Neural progenitor cell (in vitro differentiated cells): Measurements from ENCODE around the gene TMEM94. TPM values are rescaled to one million over a fixed set of nuclear protein-coding genes. Genes with fewer than 3 reads are reported as not detected.

Experiments used
- DNase-seq: peaks from one replicate; pipeline ENCODE4 v3.0.0-alpha.2; 2016; ENCODE audit warnings: low spot score
- H2AFZ ChIP-seq: fragments of 200-600 bp; sonication (generic); replicated peaks from 2 replicates; pipeline ENCODE4 v1.6.1; 2016; ENCODE audit warnings: antibody characterized with exemption
- H3F3A ChIP-seq: fragments of 200-600 bp; sonication (generic); 2 replicates; pipeline ENCODE4 v1.6.1; 2016; ENCODE audit warnings: antibody characterized with exemption, low read depth
- H3K27ac ChIP-seq: fragments of 200-600 bp; sonication (generic); 2 replicates; pipeline ENCODE4 v1.5.1; 2016; ENCODE audit warnings: mild to moderate bottlenecking
- H3K27me3 ChIP-seq: fragments of 200-600 bp; sonication (generic); 2 replicates; pipeline ENCODE4 v1.6.1; 2016; ENCODE audit warnings: mild to moderate bottlenecking, moderate library complexity
- H3K36me3 ChIP-seq: fragments of 200-600 bp; sonication (generic); 2 replicates; pipeline ENCODE4 v1.5.1; 2016
- H3K4me1 ChIP-seq: fragments of 200-600 bp; sonication (generic); 2 replicates; pipeline ENCODE4 v1.6.1; 2016; ENCODE audit warnings: mixed run types
- H3K4me2 ChIP-seq: fragments of 200-600 bp; sonication (generic); 2 replicates; pipeline ENCODE4 v1.6.1; 2016
- H3K4me3 ChIP-seq: fragments of 200-600 bp; sonication (generic); 2 replicates; pipeline ENCODE4 v1.5.1; 2016
- H3K79me2 ChIP-seq: fragments of 200-600 bp; sonication (generic); 2 replicates; pipeline ENCODE4 v1.6.1; 2016; ENCODE audit warnings: low read depth
- H3K9ac ChIP-seq: fragments of 200-600 bp; sonication (generic); 2 replicates; pipeline ENCODE4 v1.6.1; 2016
- H3K9me3 ChIP-seq: fragments of 200-600 bp; sonication (generic); 2 replicates; pipeline ENCODE4 v1.5.1; 2016; ENCODE audit warnings: low read depth
- H4K20me1 ChIP-seq: fragments of 200-600 bp; sonication (generic); 2 replicates; pipeline ENCODE4 v1.6.1; 2016; ENCODE audit warnings: low read depth
- H3K27ac Mint-ChIP-seq: 3 replicates; pipeline ENCODE4 v1.8.0; 2021; ENCODE audit warnings: mixed read lengths
- H3K27me3 Mint-ChIP-seq: 2 replicates; pipeline ENCODE4 v1.8.0; 2022; ENCODE audit warnings: low read depth, mild to moderate bottlenecking, inconsistent platforms, moderate library complexity, mixed read lengths; ENCODE audit not compliant: insufficient read depth
- H3K36me3 Mint-ChIP-seq: 3 replicates; pipeline ENCODE4 v1.8.0; 2021; ENCODE audit warnings: mixed read lengths
- H3K4me1 Mint-ChIP-seq: 3 replicates; pipeline ENCODE4 v1.8.0; 2021; ENCODE audit warnings: mixed read lengths
- H3K4me3 Mint-ChIP-seq: 3 replicates; pipeline ENCODE4 v1.8.0; 2021; ENCODE audit warnings: mild to moderate bottlenecking, moderate library complexity, mixed read lengths
- H3K9me3 Mint-ChIP-seq: 3 replicates; pipeline ENCODE4 v1.8.0; 2020; ENCODE audit warnings: mixed read lengths
- CTCF ChIP-seq: fragments of 200-600 bp; sonication (generic); IDR thresholded peaks from 2 replicates; pipeline ENCODE4 v1.5.1; 2017; ENCODE audit warnings: antibody characterized with exemption, mild to moderate bottlenecking
- EZH2 ChIP-seq: fragments of 200-600 bp; sonication (generic); IDR thresholded peaks from 2 replicates; pipeline ENCODE4 v1.6.1; 2017; ENCODE audit warnings: antibody characterized with exemption, mild to moderate bottlenecking, moderate library complexity
- EZH2phosphoT487 ChIP-seq: fragments of 200-600 bp; sonication (generic); IDR thresholded peaks from 2 replicates; pipeline ENCODE4 v1.6.1; 2017; ENCODE audit warnings: antibody characterized with exemption
- total RNA-seq: library from RNA; depleted of rRNA; stranded (reverse); fragments of >200 nt; gene quantifications from 2 replicates; pipeline ENCODE4 v1.2.3, GENCODE V29; 2015; ENCODE audit warnings: low replicate concordance

The TMEM94 gene
- total RNA-seq, 1 donor from 2014 or later, result 23.6 TPM

GRCh38 chr17:75487351-75488070 lies 31.1 kb downstream of the TMEM94 start:
- H3K79me2 ChIP-seq, result peaks cover 17% of the 10 kb centered on the region
- H3K27ac Mint-ChIP-seq, result peak overlapping the region; percentile 38
- no peaks in the 10 kb centered on the region for H3F3A ChIP-seq
- no peaks in the 10 kb centered on the region for H3K27me3 ChIP-seq
- H3K9ac ChIP-seq, result no peak overlapping the region
- no peak for DNase-seq
- H3K4me3 Mint-ChIP-seq, result no peak overlapping the region
- peaks cover 8% of the 10 kb centered on the region for H3K36me3 Mint-ChIP-seq
- peaks cover 12% of the 10 kb centered on the region for H3K4me1 Mint-ChIP-seq
- H3K27me3 Mint-ChIP-seq, result peaks cover 12% of the 10 kb centered on the region
- H2AFZ ChIP-seq, result no peak overlapping the region
- no peaks in the 10 kb centered on the region for H3K9me3 Mint-ChIP-seq
- no peak overlapping the region for H3K4me2 ChIP-seq
- H3K36me3 ChIP-seq, result no peaks in the 10 kb centered on the region
- H3K9me3 ChIP-seq, result no peaks in the 10 kb centered on the region
- no peak overlapping the region for H3K27ac ChIP-seq
- H3K4me3 ChIP-seq, result no peak overlapping the region
- H4K20me1 ChIP-seq, result peaks cover 12% of the 10 kb centered on the region
- H3K4me1 ChIP-seq, result no peaks in the 10 kb centered on the region
- TF ChIP-seq EZH2 (no peak), CTCF (no peak)

GRCh38 chr17:75488693-75489510 lies 32.5 kb downstream of the TMEM94 start:
- Histone ChIP-seq H3K9ac (no peak overlapping the region), H3K27me3 (no peaks in the 10 kb centered on the region), H4K20me1 (peaks cover 6% of the 10 kb centered on the region), H3K4me1 (no peaks in the 10 kb centered on the region), H3K36me3 (no peaks in the 10 kb centered on the region), H3K4me2 (no peak overlapping the region), H3K79me2 (peaks cover 5% of the 10 kb centered on the region), H2AFZ (no peak overlapping the region), H3K27ac (no peak overlapping the region), H3K4me3 (no peak overlapping the region), H3F3A (no peaks in the 10 kb centered on the region), H3K9me3 (no peaks in the 10 kb centered on the region)
- peaks cover 5% of the 10 kb centered on the region for H3K4me1 Mint-ChIP-seq
- DNase-seq, result no peak
- peaks cover 4% of the 10 kb centered on the region for H3K36me3 Mint-ChIP-seq
- no peak overlapping the region for H3K27ac Mint-ChIP-seq
- no peaks in the 10 kb centered on the region for H3K9me3 Mint-ChIP-seq
- H3K4me3 Mint-ChIP-seq, result no peak overlapping the region
- peaks cover 8% of the 10 kb centered on the region for H3K27me3 Mint-ChIP-seq
- TF ChIP-seq EZH2 (no peak), EZH2phosphoT487 (no peak), CTCF (no peak)

GRCh38 chr17:75489511-75489955 lies 33.1 kb downstream of the TMEM94 start:
- H3F3A ChIP-seq, result no peaks in the 10 kb centered on the region
- no peak overlapping the region for H3K9ac ChIP-seq
- Mint-ChIP-seq H3K27me3 (peaks cover 8% of the 10 kb centered on the region), H3K9me3 (no peaks in the 10 kb centered on the region), H3K4me1 (peaks cover 5% of the 10 kb centered on the region), H3K36me3 (peaks cover 4% of the 10 kb centered on the region), H3K4me3 (no peak overlapping the region), H3K27ac (no peak overlapping the region)
- TF ChIP-seq EZH2 (no peak), EZH2phosphoT487 (no peak), CTCF (no peak)
- H3K9me3 ChIP-seq, result no peaks in the 10 kb centered on the region
- no peak overlapping the region for H2AFZ ChIP-seq
- H4K20me1 ChIP-seq, result peaks cover 4% of the 10 kb centered on the region
- DNase-seq, result no peak
- H3K27ac ChIP-seq, result no peak overlapping the region
- no peaks in the 10 kb centered on the region for H3K27me3 ChIP-seq
- no peaks in the 10 kb centered on the region for H3K36me3 ChIP-seq
- no peak overlapping the region for H3K4me2 ChIP-seq
- H3K4me3 ChIP-seq, result no peak overlapping the region
- no peaks in the 10 kb centered on the region for H3K4me1 ChIP-seq
- H3K79me2 ChIP-seq, result peaks cover 2% of the 10 kb centered on the region
